SKM-1 (cell line): ENCODE results near the gene GALNTL6.
"Not testable (repeated sequence)": the region's sequence is repeated elsewhere in the genome, so short reads cannot be mapped to it uniquely, and the experiment has no call there.

ENCODE experiments used
- DNase-seq: peaks from one replicate; lab custom pipeline; 2025; ENCODE audit not compliant: unreplicated experiment; lab: John Stamatoyannopoulos, UW

The GALNTL6 gene

GRCh38 chr4:172975651-172976229 lies 1162.5 kb downstream of the GALNTL6 start:
- DNase-seq: no peak

DNA sequence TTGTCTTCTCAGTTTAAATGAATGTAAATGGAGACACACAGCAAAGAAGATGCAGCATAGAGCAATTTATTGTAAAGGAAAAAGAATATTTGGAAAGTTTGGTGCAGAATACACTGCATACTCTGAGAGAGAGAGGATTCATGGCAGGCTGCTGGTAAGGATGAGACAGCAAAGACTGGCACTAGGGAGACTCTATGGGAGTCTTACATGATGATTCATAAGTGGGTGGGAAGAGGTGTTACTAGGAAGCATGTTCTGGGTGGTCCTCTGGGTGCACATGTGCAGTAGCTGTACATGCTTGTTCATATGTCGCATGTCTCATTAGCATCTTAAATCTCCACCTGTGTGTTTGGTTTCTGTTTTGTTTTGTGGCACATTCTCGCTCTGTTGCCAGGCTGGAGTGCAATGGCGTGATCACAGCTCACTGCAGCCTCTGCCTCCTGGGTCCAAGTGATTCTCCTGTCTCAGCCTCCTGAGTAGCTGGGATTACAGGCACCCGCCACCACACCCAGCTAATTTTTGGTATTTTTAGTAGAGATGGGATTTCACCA lies 1164.4 kb downstream of the GALNTL6 start:
- not testable (repeated sequence) for DNase-seq

DNA sequence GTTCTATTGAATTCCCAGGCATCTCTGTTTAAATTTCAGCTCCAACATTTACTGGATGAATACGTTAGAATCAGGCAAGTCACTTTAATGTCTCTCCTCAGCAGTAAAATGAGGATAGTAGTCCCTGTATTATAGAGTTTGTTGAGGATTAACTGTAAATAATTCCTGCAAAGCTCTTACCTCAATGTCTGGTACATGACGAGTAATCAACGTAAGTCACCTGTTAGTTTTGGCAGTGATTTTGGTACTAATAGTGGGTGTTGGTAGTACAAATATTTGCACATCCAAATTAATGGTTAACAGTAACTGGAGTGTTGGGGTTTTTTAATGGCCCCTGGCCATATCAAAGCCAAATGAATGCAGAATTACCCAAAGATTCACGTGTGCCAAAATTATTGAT lies 1165.6 kb downstream of the GALNTL6 start:
- DNase-seq: no peak

- DNase-seq: no peak
Measured at GRCh38 chr4:172979332-172979731, 1166.1 kb downstream of the GALNTL6 start.

DNA sequence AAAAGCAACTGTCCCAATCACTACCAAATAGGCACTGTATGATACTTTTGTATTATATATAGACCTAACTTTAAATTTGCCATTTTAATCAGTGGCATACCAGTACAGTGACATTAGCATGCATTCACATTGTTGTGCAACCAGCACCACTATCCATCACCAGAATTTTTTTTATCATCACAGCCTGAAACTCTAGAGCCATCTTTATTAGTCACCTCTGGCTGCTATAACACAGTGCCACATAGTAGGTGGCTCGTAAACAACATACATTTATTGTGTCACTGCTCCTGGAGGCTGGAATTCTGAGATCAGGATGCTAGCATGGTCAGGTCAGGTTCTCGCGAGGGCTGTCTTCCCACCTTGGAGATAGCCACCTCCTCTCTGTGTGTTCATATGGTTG lies 1167.0 kb downstream of the GALNTL6 start:
- no peak for DNase-seq

GRCh38 chr4:172982151-172982590 lies 1169.0 kb downstream of the GALNTL6 start:
- DNase-seq: no peak

GRCh38 chr4:172983014-172983413 lies 1169.8 kb downstream of the GALNTL6 start:
- DNase-seq: no peak

- no peak for DNase-seq
Measured at GRCh38 chr4:172983631-172984030, 1170.4 kb downstream of the GALNTL6 start.

GRCh38 chr4:172985552-172985951 lies 1172.3 kb downstream of the GALNTL6 start:
- DNase-seq: no peak

DNA sequence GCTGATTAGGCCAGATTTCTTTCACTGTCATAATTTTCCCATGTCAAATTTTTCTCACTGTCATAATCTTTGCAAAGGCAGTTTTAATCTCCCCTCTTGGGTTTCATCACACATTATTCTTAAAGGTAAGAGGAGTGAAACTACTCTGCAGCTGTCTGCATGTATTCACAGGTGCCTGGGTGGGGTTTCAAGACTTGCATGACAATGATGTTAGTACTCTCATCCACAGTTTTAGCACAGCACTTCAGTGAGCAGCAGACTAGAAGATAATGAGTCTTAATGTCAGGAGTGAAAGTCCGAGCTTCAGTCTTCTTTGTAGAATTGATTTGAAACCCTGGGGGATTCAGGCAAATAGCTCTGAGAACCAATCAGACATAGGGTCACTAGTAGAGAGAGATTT lies 1172.9 kb downstream of the GALNTL6 start:
- no peak for DNase-seq

DNA sequence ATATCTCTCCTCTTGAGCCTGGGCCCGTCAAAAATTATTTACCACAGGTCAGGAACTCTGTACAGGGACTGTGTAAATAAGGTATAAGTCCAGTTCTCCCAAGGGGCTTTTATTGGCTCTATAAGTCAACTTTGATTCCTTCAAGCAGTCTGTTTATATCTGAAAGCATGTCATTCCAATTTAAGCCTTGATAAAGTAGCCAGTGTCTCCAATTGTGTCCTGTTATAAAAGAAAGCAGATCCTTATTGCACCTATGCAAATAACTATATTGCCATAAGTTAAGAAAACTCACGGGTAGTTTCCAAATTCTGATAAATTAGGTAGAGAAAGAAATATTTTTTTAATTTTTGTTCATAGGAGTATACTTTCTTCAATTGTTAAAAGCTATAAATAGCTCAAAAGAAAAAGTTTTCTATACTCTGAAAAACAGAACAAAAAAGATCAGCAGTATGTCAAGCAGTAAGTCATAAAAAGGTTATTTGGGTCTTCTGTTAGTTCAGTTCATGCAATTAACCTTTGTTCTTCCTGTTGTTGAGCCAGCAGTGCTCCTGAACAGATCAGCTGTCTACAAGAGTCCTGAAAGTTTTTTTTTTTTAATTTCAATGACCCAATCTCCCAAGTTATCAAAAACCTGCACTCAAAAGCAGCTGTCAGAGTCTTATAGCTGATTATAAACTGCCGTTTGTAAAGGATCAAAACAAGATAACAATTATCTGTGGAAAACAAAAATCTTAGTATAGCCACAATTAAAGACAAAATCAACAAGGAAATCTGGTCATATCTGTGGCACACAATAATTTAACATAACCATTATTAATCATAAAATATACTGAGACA lies 1177.0 kb downstream of the GALNTL6 start:
- no peak for DNase-seq

GRCh38 chr4:172992648-172993378 lies 1179.6 kb downstream of the GALNTL6 start:
- DNase-seq: no peak

- DNase-seq: no peak
Measured at GRCh38 chr4:172995161-172995560, 1182.0 kb downstream of the GALNTL6 start.

GRCh38 chr4:172995704-172996103 lies 1182.5 kb downstream of the GALNTL6 start:
- DNase-seq: no peak

GRCh38 chr4:172996571-172997216 lies 1183.5 kb downstream of the GALNTL6 start:
- DNase-seq: no peak

DNA sequence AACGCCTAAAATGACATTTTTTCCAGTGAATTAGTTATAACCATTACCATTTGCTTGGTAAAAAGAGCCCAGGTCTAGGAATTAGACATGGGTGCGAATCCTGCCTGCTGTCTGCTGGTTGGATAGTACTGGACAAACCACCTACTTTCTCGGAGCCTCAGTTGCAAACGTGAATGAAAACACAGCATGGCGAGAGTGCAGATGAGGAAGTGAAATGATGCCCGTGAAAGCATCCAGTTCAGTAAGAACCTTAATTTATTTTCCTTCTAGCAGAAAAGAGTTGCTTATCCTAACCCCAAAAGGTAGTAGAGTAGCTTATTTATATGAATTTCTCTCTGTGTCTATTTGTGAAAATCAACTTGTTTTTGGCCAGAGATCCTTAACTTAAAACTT lies 1184.0 kb downstream of the GALNTL6 start:
- DNase-seq: no peak

- DNase-seq: no peak
Measured at GRCh38 chr4:172997856-172998255, 1184.7 kb downstream of the GALNTL6 start.

DNA sequence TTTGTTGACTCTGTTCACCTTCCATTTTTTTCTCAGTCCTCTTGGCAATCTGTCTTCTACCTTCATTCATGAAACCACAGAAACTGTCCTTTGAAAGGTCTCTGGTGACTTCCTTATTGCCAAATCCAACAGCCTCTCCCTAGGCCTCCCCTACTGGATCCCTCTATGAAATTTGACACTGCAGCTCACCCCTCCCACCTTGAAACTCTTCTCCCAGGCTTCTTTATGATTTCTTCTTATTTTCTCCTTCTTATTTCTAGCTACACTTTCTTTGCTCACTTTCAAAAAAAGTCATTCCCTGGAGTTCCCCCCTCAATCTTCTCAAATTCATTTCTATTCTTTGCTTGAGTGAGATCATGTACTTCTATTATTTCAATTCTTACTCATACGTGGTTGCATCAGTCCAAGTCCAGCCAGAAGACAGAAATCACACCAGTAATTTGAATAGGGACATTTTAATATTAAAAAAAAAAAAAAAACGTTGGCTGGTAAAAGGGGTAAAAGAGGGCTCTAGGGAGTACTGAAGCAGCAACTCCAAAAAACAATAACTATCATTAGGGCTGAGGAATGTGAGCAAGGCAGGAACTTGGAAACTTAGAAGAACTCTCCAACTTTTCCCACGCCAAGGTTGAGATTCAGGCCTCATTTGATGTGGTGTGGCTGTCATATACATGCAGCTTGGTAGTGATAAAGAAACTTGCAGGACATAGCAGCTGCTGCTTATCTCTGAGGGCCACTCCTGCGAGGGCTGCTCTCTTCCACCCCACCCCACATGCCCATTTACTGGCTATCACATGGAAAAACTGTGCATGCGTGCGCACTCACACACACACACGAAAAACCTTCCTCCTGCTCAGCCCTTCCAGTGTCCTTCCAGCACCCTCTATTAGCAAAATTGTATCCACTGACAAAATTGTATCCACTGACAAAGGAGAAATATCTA lies 1185.6 kb downstream of the GALNTL6 start:
- DNase-seq: peak; percentile 55

- no peak for DNase-seq
Measured at GRCh38 chr4:173001571-173001970, 1188.4 kb downstream of the GALNTL6 start.
